H1 (cell line): ENCODE results near the gene SPEF1. TPM values are rescaled to one million over a fixed set of nuclear protein-coding genes. Genes with fewer than 3 reads are reported as not detected.

Source experiments
- CTCF ChIA-PET: fragments of 300-600 bp; sonication (Branson Sonifier 250); formaldehyde crosslinking; loops from one replicate; lab custom pipeline; 2021; ENCODE audit not compliant: partially characterized antibody; lab: Charles Lee
- POLR2A ChIA-PET: fragments of 300-600 bp; sonication (Branson Sonifier 250); formaldehyde crosslinking; loops from one replicate; lab custom pipeline; 2021; ENCODE audit warnings: inconsistent platforms; ENCODE audit not compliant: partially characterized antibody; lab: Charles Lee
- DNase-seq, 2 experiments: peaks; one replicate each; pipeline versions ENCODE4 v3.0.0 to v3.0.0-alpha.2; 2010 to 2022; ENCODE audit warnings: low spot score in 2 of 2, low read depth in 1 of 2, mixed read lengths in 1 of 2
- FAIRE-seq: peaks from 2 replicates; lab custom pipeline; 2011; peaks lifted over from hg19 to GRCh38; lab: Jason Lieb, UNC
- H2AFZ ChIP-seq: 2 replicates; pipeline ENCODE4 v1.8.1; 2012; ENCODE audit warnings: low read length, inconsistent platforms
- H2AK5ac ChIP-seq: 2 replicates; pipeline ENCODE4 v1.6.1; 2013; ENCODE audit warnings: low read depth, low read length
- H2BK120ac ChIP-seq: replicated peaks from 2 replicates; pipeline ENCODE3; 2013; ENCODE audit warnings: low read depth, low read length, inconsistent platforms
- H2BK12ac ChIP-seq: 2 replicates; pipeline ENCODE4 v1.6.1; 2013; ENCODE audit warnings: low read depth, low read length
- H2BK15ac ChIP-seq: 2 replicates; pipeline ENCODE4 v1.6.1; 2013; ENCODE audit warnings: low read length
- H2BK20ac ChIP-seq: 2 replicates; pipeline ENCODE4 v1.6.1; 2013; ENCODE audit warnings: low read length
- H2BK5ac ChIP-seq: 2 replicates; pipeline ENCODE4 v1.6.1; 2013; ENCODE audit warnings: low read depth, low read length
- H3K14ac ChIP-seq: 2 replicates; pipeline ENCODE4 v1.6.1; 2013; ENCODE audit warnings: inconsistent platforms; ENCODE audit not compliant: insufficient read length
- H3K18ac ChIP-seq: 2 replicates; pipeline ENCODE4 v1.6.1; 2013; ENCODE audit warnings: low read length; ENCODE audit errors: extremely low read depth
- H3K23ac ChIP-seq: 2 replicates; pipeline ENCODE4 v1.6.1; 2013; ENCODE audit warnings: inconsistent platforms; ENCODE audit not compliant: insufficient read length
- H3K23me2 ChIP-seq: 2 replicates; pipeline ENCODE4 v1.6.1; 2013; ENCODE audit warnings: low read depth, low read length
- H3K27ac ChIP-seq: 2 replicates; pipeline ENCODE4 v1.6.1; 2011; ENCODE audit warnings: low read depth, low read length, inconsistent platforms
- H3K27me3 ChIP-seq, 4 experiments: replicated peaks in 1 of 4; 1 replicate in 1 of 4; 2 replicates in 3 of 4; pipeline versions ENCODE4 v1.6.1 to v1.8.1; 2011 to 2013; ENCODE audit warnings: low read length in 3 of 4, mild to moderate bottlenecking in 3 of 4, inconsistent platforms in 2 of 4, mixed read lengths in 2 of 4, moderate library complexity in 1 of 4; ENCODE audit not compliant: control insufficient read depth in 3 of 4, insufficient read depth in 3 of 4; ENCODE audit errors: extremely low read depth in 1 of 4
- H3K36me3 ChIP-seq, 4 experiments: 2 replicates each; pipeline versions ENCODE4 v1.6.1 to v1.8.1; 2011 to 2013; ENCODE audit warnings: mild to moderate bottlenecking in 4 of 4, low read length in 3 of 4, moderate library complexity in 2 of 4, control low read depth in 1 of 4, inconsistent platforms in 1 of 4; ENCODE audit not compliant: insufficient read depth in 4 of 4, control insufficient read depth in 2 of 4
- H3K4ac ChIP-seq: replicated peaks from 2 replicates; pipeline ENCODE3; 2013; ENCODE audit warnings: low read length, low read depth, mixed read lengths, inconsistent platforms; ENCODE audit not compliant: insufficient read length
- H3K4me1 ChIP-seq, 4 experiments: replicated peaks in 1 of 4; 1 replicate in 1 of 4; 2 replicates in 3 of 4; pipeline versions ENCODE4 v1.6.1 to v1.8.1; 2011 to 2013; ENCODE audit warnings: low read length in 3 of 4, inconsistent platforms in 2 of 4, mixed read lengths in 1 of 4; ENCODE audit not compliant: insufficient read depth in 4 of 4, control insufficient read depth in 3 of 4
- H3K4me2 ChIP-seq, 2 experiments: 2 replicates each; pipeline versions ENCODE4 v1.6.1 to v1.8.1; 2011 to 2013; ENCODE audit warnings: low read depth in 2 of 2, low read length in 2 of 2, control low read depth in 1 of 2, inconsistent platforms in 1 of 2, mild to moderate bottlenecking in 1 of 2; ENCODE audit not compliant: insufficient read depth in 1 of 2
- H3K4me3 ChIP-seq, 4 experiments: fragments of 200-600, 300-600 bp in 1 of 4; sonication (generic), shearing (Covaris generic), sonication (Bioruptor Twin) in 1 of 4; 2 replicates each; pipeline versions ENCODE4 v1.5.1 to v1.8.1; 2011 to 2016; ENCODE audit warnings: low read length in 4 of 4, low read depth in 3 of 4, control low read depth in 2 of 4, inconsistent platforms in 2 of 4, mild to moderate bottlenecking in 2 of 4, mixed read lengths in 1 of 4, moderate library complexity in 1 of 4; ENCODE audit not compliant: insufficient read depth in 2 of 4; ENCODE audit errors: extremely low read depth in 1 of 4
- H3K56ac ChIP-seq: replicated peaks from 2 replicates; pipeline ENCODE3; 2013; ENCODE audit warnings: low read depth, mild to moderate bottlenecking, mixed read lengths, low read length, inconsistent platforms; ENCODE audit not compliant: insufficient read length
- H3K79me1 ChIP-seq: 2 replicates; pipeline ENCODE4 v1.6.1; 2013; ENCODE audit warnings: low read depth, low read length, control low read depth
- H3K79me2 ChIP-seq, 2 experiments: 2 replicates each; pipeline versions ENCODE4 v1.6.1 to v1.8.1; 2012 to 2013; ENCODE audit warnings: low read length in 2 of 2, mild to moderate bottlenecking in 2 of 2, inconsistent platforms in 1 of 2; ENCODE audit not compliant: insufficient read depth in 2 of 2, control insufficient read depth in 1 of 2
- H3K9ac ChIP-seq, 4 experiments: replicated peaks in 1 of 4; 1 replicate in 1 of 4; 2 replicates in 3 of 4; pipeline versions ENCODE4 v1.6.1 to v1.8.1; 2011 to 2013; ENCODE audit warnings: low read depth in 3 of 4, low read length in 3 of 4, control low read depth in 2 of 4, mild to moderate bottlenecking in 2 of 4, moderate library complexity in 2 of 4, inconsistent platforms in 1 of 4; ENCODE audit errors: extremely low read depth in 1 of 4
- H3K9me3 ChIP-seq, 2 experiments: 2 replicates each; pipeline versions ENCODE4 v1.6.1 to v1.8.1; 2012 to 2013; ENCODE audit warnings: mild to moderate bottlenecking in 2 of 2, moderate library complexity in 2 of 2, control low read depth in 1 of 2, inconsistent platforms in 1 of 2, low read depth in 1 of 2, low read length in 1 of 2, mixed read lengths in 1 of 2; ENCODE audit not compliant: insufficient read depth in 2 of 2
- H4K20me1 ChIP-seq, 2 experiments: replicated peaks in 1 of 2; 2 replicates each; pipeline versions ENCODE3 to v1.8.1; 2011 to 2013; ENCODE audit warnings: inconsistent platforms in 2 of 2, low read length in 2 of 2, mild to moderate bottlenecking in 1 of 2; ENCODE audit not compliant: insufficient read depth in 2 of 2, control insufficient read depth in 1 of 2
- H4K5ac ChIP-seq: 2 replicates; pipeline ENCODE4 v1.6.1; 2013; ENCODE audit warnings: low read length, low read depth, mixed read lengths, inconsistent platforms; ENCODE audit not compliant: insufficient read length
- H4K8ac ChIP-seq: 2 replicates; pipeline ENCODE4 v1.8.0; 2013; ENCODE audit warnings: mild to moderate bottlenecking, moderate library complexity, low read length, inconsistent platforms; ENCODE audit not compliant: insufficient read depth; ENCODE audit errors: extremely low read depth
- H4K91ac ChIP-seq: replicated peaks from 2 replicates; pipeline ENCODE3; 2013; ENCODE audit warnings: low read length, mixed read lengths, inconsistent platforms; ENCODE audit not compliant: insufficient read length
- CBX8 ChIP-seq: fragments of 300-800, 300-1000 bp; sonication (generic); IDR thresholded peaks from 2 replicates; pipeline ENCODE4 v1.7.1; 2016; ENCODE audit warnings: low read depth, low read length, borderline replicate concordance
- CEBPB ChIP-seq: IDR thresholded peaks from 2 replicates; pipeline ENCODE4 v1.6.1; 2012; ENCODE audit warnings: low read depth, low read length
- E2F6 ChIP-seq: IDR thresholded peaks from 2 replicates; pipeline ENCODE4 v1.6.1; 2012; ENCODE audit warnings: inconsistent platforms
- FOSL1 ChIP-seq: IDR thresholded peaks from 2 replicates; pipeline ENCODE4 v1.6.1; 2011; ENCODE audit warnings: mild to moderate bottlenecking, low read depth, low read length, moderate library complexity; ENCODE audit not compliant: insufficient read depth
- JUN ChIP-seq: IDR thresholded peaks from 2 replicates; pipeline ENCODE4 v1.6.1; 2011; ENCODE audit warnings: low read depth, mild to moderate bottlenecking, improper control_type of control experiment, low read length
- MAFK ChIP-seq: IDR thresholded peaks from 2 replicates; pipeline ENCODE4 v1.6.1; 2012; ENCODE audit warnings: low read depth, mild to moderate bottlenecking, improper control_type of control experiment, low read length
- POLR2A ChIP-seq, 2 experiments: IDR thresholded peaks; 1 replicate in 1 of 2; 2 replicates in 1 of 2; pipeline ENCODE4 v1.6.1; 2011; ENCODE audit warnings: low read depth in 2 of 2, low read length in 2 of 2, mild to moderate bottlenecking in 2 of 2; ENCODE audit errors: control extremely low read depth in 1 of 2
- SIRT6 ChIP-seq: IDR thresholded peaks from one replicate; pipeline ENCODE4 v1.7.1; 2012; ENCODE audit warnings: low read length, inconsistent platforms
- SIX5 ChIP-seq: IDR thresholded peaks from 2 replicates; pipeline ENCODE4 v1.6.1; 2011; ENCODE audit warnings: mild to moderate bottlenecking, low read depth, low read length
- SP4 ChIP-seq: IDR thresholded peaks from 2 replicates; pipeline ENCODE4 v1.6.1; 2012; ENCODE audit warnings: low read length, inconsistent platforms
- TAF7 ChIP-seq: optimal IDR thresholded peaks from 2 replicates; pipeline ENCODE3; 2011; ENCODE audit warnings: low read depth, mild to moderate bottlenecking, inconsistent platforms, low read length, moderate library complexity, borderline replicate concordance
- TBP ChIP-seq: IDR thresholded peaks from 2 replicates; pipeline ENCODE4 v1.6.1; 2011; ENCODE audit warnings: low read depth, low read length, improper control_type of control experiment
- WGBS, 2 experiments: shearing (Covaris generic) in 1 of 2; methylation state at CpG; one replicate each; pipeline versions ENCODE4 v1.1.6 to v1.1.7; 2013 to 2015; ENCODE audit warnings: low lambda C conversion rate in 2 of 2, mixed read lengths in 2 of 2, inconsistent platforms in 1 of 2, low coverage in 1 of 2, missing lambda C conversion rate in 1 of 2; ENCODE audit not compliant: insufficient replicate concordance in 2 of 2, insufficient coverage in 1 of 2, insufficient read length in 1 of 2; ENCODE audit errors: extremely low coverage in 1 of 2, missing lambda C conversion rate in 1 of 2; 5-methylcytosine and 5-hydroxymethylcytosine counted together
- polyA plus RNA-seq, 7 experiments: library from polyadenylated mRNA; depleted of rRNA in 3 of 7; stranded (reverse) in 5 of 7; unstranded in 2 of 7; fragments of >200 nt in 5 of 7; fragments of 200-250 nt in 2 of 7; gene quantifications; 1 replicate in 5 of 7; 2 replicates in 1 of 7; 4 replicates in 1 of 7; pipeline versions ENCODE4 v1.2.1 to v1.2.3, GENCODE V29; 2011 to 2013; ENCODE audit warnings: missing spikeins in 2 of 7, mixed read lengths in 2 of 7
- total RNA-seq: library from RNA; stranded (reverse); fragmentation: NEBNext Ultra II Directional; extraction: Animal tissue kit (Norgen Biotek cat#: 25700); gene quantifications from 2 replicates; pipeline ENCODE4 v1.2.1, GENCODE V29; 2021

SPEF1 gene
- total and polyA plus RNA-seq, 2 of the 8 experiments (the other 6 are each of a cell fraction or from before 2014, with no cell fraction given), result 0.51 to 0.71 TPM

DNA sequence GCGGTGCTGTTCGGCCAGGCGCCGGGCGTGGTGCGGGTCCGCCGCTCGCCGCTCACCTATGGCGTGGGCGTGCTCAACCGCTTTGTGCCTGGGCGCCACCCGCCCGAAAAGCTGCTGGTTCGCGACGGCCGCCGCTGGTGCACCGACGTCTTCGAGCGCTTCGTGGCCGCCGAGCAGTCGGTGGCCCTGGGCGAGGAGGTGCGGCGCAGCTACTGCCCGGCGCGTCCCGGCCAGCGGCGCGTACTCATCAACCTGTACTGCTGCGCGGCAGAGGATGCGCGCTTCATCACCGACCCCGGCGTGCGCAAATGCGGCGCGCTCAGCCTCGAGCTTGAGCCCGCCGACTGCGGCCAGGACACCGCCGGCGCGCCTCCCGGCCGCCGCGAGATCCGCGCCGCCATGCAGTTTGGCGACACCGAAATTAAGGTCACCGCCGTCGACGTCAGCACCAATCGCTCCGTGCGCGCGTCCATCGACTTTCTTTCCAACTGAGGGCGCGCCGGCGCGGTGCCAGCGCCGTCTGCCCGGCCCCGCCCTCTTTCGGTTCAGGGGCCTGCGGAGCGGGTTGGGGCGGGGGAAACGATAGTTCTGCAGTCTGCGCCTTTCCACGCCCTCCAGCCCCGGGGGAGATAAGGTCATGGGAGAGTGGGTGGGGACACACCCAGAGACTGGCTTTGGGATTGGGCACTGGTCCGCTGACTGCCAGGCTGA is 29.4 kb downstream of the SPEF1 start:
- CTCF ChIA-PET, result interaction anchor here (0.6 to 18.6 kb wide), 24 partner anchors 11 to 334 kb away, joined by 3 to 308 read pairs (median 6); partner anchors contain the start of genes ADAM33, ADISSP, AP5S1 and HSPA12B
- peak overlapping the region; percentile 16 to 50 (median 33); a peak in 7 of 8 replicates for H3K4me3 ChIP-seq
- H2BK12ac ChIP-seq, result peak overlapping the region; percentile 33; the same call in 1 of the 2 replicates
- H2AFZ ChIP-seq, result no peak overlapping the region
- no peak overlapping the region for H3K27ac ChIP-seq
- peak overlapping the region; percentile 48; the same call in 1 of the 2 replicates for H2BK5ac ChIP-seq
- FAIRE-seq (no peak), DNase-seq (peak; percentile 60 to 89)
- H3K23ac ChIP-seq, result no peak overlapping the region
- peaks cover 4 to 22% (median 17%) of the 10 kb centered on the region in 4 experiments for H3K27me3 ChIP-seq
- H4K20me1 ChIP-seq, result peaks cover 6 to 26% of the 10 kb centered on the region in 2 experiments
- no peak overlapping the region for H3K4ac ChIP-seq
- no peaks in the 10 kb centered on the region; the same call in 1 of the 2 replicates for H3K79me1 ChIP-seq
- POLR2A ChIA-PET, result interaction anchor here (0.8 to 3.7 kb wide), 18 partner anchors 11 to 75 kb away, joined by 3 to 17 read pairs (median 4); partner anchors contain the start of gene ADISSP
- no peaks in the 10 kb centered on the region for H3K9me3 ChIP-seq
- H3K56ac ChIP-seq, result no peak overlapping the region
- H2BK120ac ChIP-seq, result no peak overlapping the region
- no peak overlapping the region; a peak in 1 of 7 replicates for H3K9ac ChIP-seq
- H3K14ac ChIP-seq, result no peak overlapping the region
- no peak overlapping the region for H2BK20ac ChIP-seq
- WGBS, 2 experiments, result 46% methylated on average over 65 of the region's 95 CpGs; no CpG with 5 or more reads in 1 of the 2 experiments
- peak overlapping the region; percentile 81; the same call in 1 of the 2 replicates for H4K8ac ChIP-seq
- H3K23me2 ChIP-seq, result peaks cover 19% of the 10 kb centered on the region
- H2AK5ac ChIP-seq, result no peak overlapping the region
- no peaks in the 10 kb centered on the region for H3K79me2 ChIP-seq
- peak overlapping the region; percentile 22 for H4K91ac ChIP-seq
- peak overlapping the region; percentile 51 to 89 for H3K4me2 ChIP-seq
- peaks cover 0 to 17% (median 4%) of the 10 kb centered on the region in 4 experiments; a peak in 5 of 7 replicates for H3K4me1 ChIP-seq
- peak overlapping the region; percentile 46; the same call in 1 of the 2 replicates for H2BK15ac ChIP-seq
- peak overlapping the region; percentile 7 for H4K5ac ChIP-seq
- no peaks in the 10 kb centered on the region; a peak in 2 of 8 replicates for H3K36me3 ChIP-seq
- no peak overlapping the region; the same call in 1 of the 2 replicates for H3K18ac ChIP-seq
- no peak for TF ChIP-seq TAF7
- TF ChIP-seq CBX8, result no peak
- TF ChIP-seq POLR2A (IDR thresholded peaks at IDR 0.05; ENCODE audit: control extremely low read depth in 1 of 2, low read depth in 2 of 2, low read length in 2 of 2), result no peak
- TF ChIP-seq JUN, result no peak
- TF ChIP-seq SIRT6, result no peak
- TF ChIP-seq E2F6, result peak; percentile 60
- TF ChIP-seq TBP, result no peak
- TF ChIP-seq MAFK, result no peak
- no peak for TF ChIP-seq CEBPB
- TF ChIP-seq FOSL1, result no peak
- TF ChIP-seq SP4, result no peak
- TF ChIP-seq SIX5, result no peak
